Activated CD4-positive, CD25-positive, alpha-beta regulatory T cell (primary cell): ENCODE results near the gene LEMD2.

Source experiments
- DNase-seq, 4 experiments: peaks; one replicate each; lab custom pipeline; 2025; lab: John Stamatoyannopoulos, UW

LEMD2 gene

GRCh38 chr6:33738153-33738552, 50.8 kb downstream of the LEMD2 start:
- DNase-seq, result no peak

GRCh38 chr6:33737267-33738026, 51.5 kb downstream of the LEMD2 start:
- no peak for DNase-seq

- no peak for DNase-seq
Measured at GRCh38 chr6:33735216-33735615, 53.7 kb downstream of the LEMD2 start.

GRCh38 chr6:33733709-33734007, 55.3 kb downstream of the LEMD2 start:
- DNase-seq, result no peak

GRCh38 chr6:33732817-33733708, 55.9 kb downstream of the LEMD2 start:
- no peak for DNase-seq

GRCh38 chr6:33732385-33732784, 56.5 kb downstream of the LEMD2 start:
- DNase-seq, result no peak

- DNase-seq, result no peak
Measured at GRCh38 chr6:33731751-33732282, 57.1 kb downstream of the LEMD2 start.

GRCh38 chr6:33731035-33731434, 57.9 kb downstream of the LEMD2 start:
- DNase-seq, result no peak

GRCh38 chr6:33730611-33731010, 58.3 kb downstream of the LEMD2 start:
- DNase-seq, result no peak

GRCh38 chr6:33729059-33729458, 59.9 kb downstream of the LEMD2 start:
- DNase-seq, result no peak

- DNase-seq, result no peak
Measured at GRCh38 chr6:33728438-33728837, 60.5 kb downstream of the LEMD2 start.

- no peak for DNase-seq
Measured at GRCh38 chr6:33727932-33728331, 61.0 kb downstream of the LEMD2 start.

- no peak for DNase-seq
Measured at GRCh38 chr6:33727126-33727525, 61.8 kb downstream of the LEMD2 start.

- no peak for DNase-seq
Measured at GRCh38 chr6:33726696-33727095, 62.2 kb downstream of the LEMD2 start.

GRCh38 chr6:33725891-33726673, 62.8 kb downstream of the LEMD2 start:
- no peak for DNase-seq

- DNase-seq, result no peak
Measured at GRCh38 chr6:33725222-33725621, 63.7 kb downstream of the LEMD2 start.

GRCh38 chr6:33724102-33725023, 64.6 kb downstream of the LEMD2 start:
- no peak for DNase-seq

- DNase-seq, result no peak
Measured at GRCh38 chr6:33723371-33724085, 65.4 kb downstream of the LEMD2 start.

GRCh38 chr6:33722103-33722623, 66.8 kb downstream of the LEMD2 start:
- no peak for DNase-seq

GRCh38 chr6:33721508-33721907, 67.4 kb downstream of the LEMD2 start:
- DNase-seq, result no peak
